Measurements from ENCODE around the gene CNGB1. TPM values are rescaled to one million over a fixed set of nuclear protein-coding genes. Genes with fewer than 3 reads are reported as not detected.
"Not testable (repeated sequence)": the region's sequence is repeated elsewhere in the genome, so short reads cannot be mapped to it uniquely, and the experiment has no call there.

The CNGB1 gene
- total RNA-seq, 3 donors from 2014 or later: not detected

- Mint-ChIP-seq H3K9me3 (no peaks in the 10 kb centered on the region), H3K36me3 (ENCODE audit: insufficient read depth) (no peaks in the 10 kb centered on the region), H3K27me3 (ENCODE audit: low read depth) (no peaks in the 10 kb centered on the region), H3K4me1 (ENCODE audit: low read depth) (no peaks in the 10 kb centered on the region), H3K4me3 (no peak overlapping the region)
- DNase-seq (no peak), ATAC-seq (no peak)
These were observed 126.4 kb downstream of the CNGB1 start for GRCh38 chr16:57844416-57845030.

GRCh38 chr16:57843400-57843799 is 127.5 kb downstream of the CNGB1 start:
- ATAC-seq: no peak
- Mint-ChIP-seq H3K36me3 (ENCODE audit: insufficient read depth) (no peaks in the 10 kb centered on the region), H3K27me3 (ENCODE audit: low read depth) (no peaks in the 10 kb centered on the region), H3K4me1 (ENCODE audit: low read depth) (no peaks in the 10 kb centered on the region), H3K4me3 (no peak overlapping the region), H3K9me3 (no peaks in the 10 kb centered on the region)
- DNase-seq: no peak

- Mint-ChIP-seq H3K4me1 (ENCODE audit: low read depth) (no peaks in the 10 kb centered on the region), H3K9me3 (no peaks in the 10 kb centered on the region), H3K4me3 (no peak overlapping the region), H3K36me3 (ENCODE audit: insufficient read depth) (no peaks in the 10 kb centered on the region), H3K27me3 (ENCODE audit: low read depth) (no peaks in the 10 kb centered on the region)
- ATAC-seq (no peak), DNase-seq (no peak)
These were observed 128.3 kb downstream of the CNGB1 start for GRCh38 chr16:57842601-57843000.

- Mint-ChIP-seq H3K9me3 (no peaks in the 10 kb centered on the region), H3K36me3 (ENCODE audit: insufficient read depth) (no peaks in the 10 kb centered on the region), H3K27me3 (ENCODE audit: low read depth) (peaks cover 2% of the 10 kb centered on the region), H3K4me3 (no peak overlapping the region), H3K4me1 (ENCODE audit: low read depth) (no peaks in the 10 kb centered on the region)
- no peak for DNase-seq
- no peak for ATAC-seq
These were observed 130.1 kb downstream of the CNGB1 start for GRCh38 chr16:57840833-57841232.

- Mint-ChIP-seq H3K27me3 (ENCODE audit: low read depth) (peaks cover 6% of the 10 kb centered on the region), H3K9me3 (no peaks in the 10 kb centered on the region), H3K4me1 (ENCODE audit: low read depth) (no peaks in the 10 kb centered on the region), H3K36me3 (ENCODE audit: insufficient read depth) (no peaks in the 10 kb centered on the region), H3K4me3 (no peak overlapping the region)
- DNase-seq (no peak), ATAC-seq (no peak)
These were observed 132.8 kb downstream of the CNGB1 start for GRCh38 chr16:57838161-57838560.

GRCh38 chr16:57837305-57838125 is 133.4 kb downstream of the CNGB1 start:
- no peak for DNase-seq
- peaks cover 6% of the 10 kb centered on the region for H3K27me3 Mint-ChIP-seq (ENCODE audit: low read depth)
- no peaks in the 10 kb centered on the region for H3K36me3 Mint-ChIP-seq (ENCODE audit: insufficient read depth)
- no peak for ATAC-seq
- H3K4me1 Mint-ChIP-seq (ENCODE audit: low read depth): no peaks in the 10 kb centered on the region
- H3K4me3 Mint-ChIP-seq: no peak overlapping the region
- no peaks in the 10 kb centered on the region for H3K9me3 Mint-ChIP-seq

GRCh38 chr16:57835439-57835838 is 135.5 kb downstream of the CNGB1 start:
- not testable (repeated sequence) for DNase-seq; H3K4me1 Mint-ChIP-seq (ENCODE audit: low read depth); H3K27me3 Mint-ChIP-seq (ENCODE audit: low read depth); ATAC-seq; H3K36me3 Mint-ChIP-seq (ENCODE audit: insufficient read depth); H3K9me3 Mint-ChIP-seq; H3K4me3 Mint-ChIP-seq

- DNase-seq: no peak
- no peak overlapping the region for H3K4me3 Mint-ChIP-seq
- H3K36me3 Mint-ChIP-seq (ENCODE audit: insufficient read depth): no peaks in the 10 kb centered on the region
- no peak for ATAC-seq
- H3K9me3 Mint-ChIP-seq: no peaks in the 10 kb centered on the region
- no peaks in the 10 kb centered on the region for H3K4me1 Mint-ChIP-seq (ENCODE audit: low read depth)
- H3K27me3 Mint-ChIP-seq (ENCODE audit: low read depth): peaks cover 8% of the 10 kb centered on the region
These were observed 136.0 kb downstream of the CNGB1 start for GRCh38 chr16:57834936-57835335.

Other genes with a start within 250 kb of the CNGB1 start
- gene KATNB1, start 235.4 kb downstream of the CNGB1 start, total RNA-seq: 10 to 100 TPM; 47.9 to 56.1 (median 55.5) TPM
- 1 to 10 TPM; 2.7 to 4.1 (median 3.2) TPM for gene KIFC3, start 168.6 kb downstream of the CNGB1 start, total RNA-seq
- gene ZNF319, start 29.5 kb upstream of the CNGB1 start, total RNA-seq: 1 to 10 TPM; 8.1 to 9.0 (median 8.3) TPM
- 10 to 100 TPM; 75.0 to 78.8 (median 75.7) TPM for gene USB1, start 30.3 kb upstream of the CNGB1 start, total RNA-seq
- 1 to 10 TPM in 1 of 3 donors, under 1 TPM in 2; 0.76 to 1.0 (median 0.95) TPM for gene MMP15, start 54.6 kb upstream of the CNGB1 start, total RNA-seq
- 10 to 100 TPM; 60.6 to 77.5 (median 65.3) TPM for gene CFAP20, start 158.3 kb upstream of the CNGB1 start, total RNA-seq
- gene CSNK2A2, start 227.0 kb upstream of the CNGB1 start, total RNA-seq: 100 to 1,000 TPM in 1 of 3 donors, 10 to 100 TPM in 2; 94.9 to 100 (median 95.2) TPM